K562 (cell line): ENCODE measurements around the gene APPBP2. TPM values are rescaled to one million over a fixed set of nuclear protein-coding genes. Genes with fewer than 3 reads are reported as not detected.
A peak's percentile ranks its signal among the peaks of the same experiment; 100 is the strongest.

Experiments
- BCOR ChIP-seq: fragments of 450-650 bp; IDR thresholded peaks from 2 replicates; pipeline ENCODE4 v1.6.1; 2016
- DIDO1 ChIP-seq: fragments of 450-650 bp; IDR thresholded peaks from 2 replicates; pipeline ENCODE4 v1.6.1; 2016; ENCODE audit warnings: low read depth, missing biosample characterization, missing genetic modification characterization
- HLTF ChIP-seq: fragments of 450-650 bp; IDR thresholded peaks from 2 replicates; pipeline ENCODE4 v1.6.1; 2016
- KDM4B ChIP-seq, 2 experiments: fragments of 450-650 bp in 1 of 2; sonication (generic) in 1 of 2; IDR thresholded peaks; 2 replicates each; pipeline ENCODE4 v1.6.1; 2016 to 2017; ENCODE audit warnings: borderline replicate concordance in 2 of 2, antibody characterized with exemption in 1 of 2, low read depth in 1 of 2, mild to moderate bottlenecking in 1 of 2
- MECOM ChIP-seq: fragments of 250-450 bp; sonication (Bioruptor Pico); IDR thresholded peaks from 2 replicates; pipeline ENCODE4 v1.8.0; 2022; ENCODE audit warnings: inconsistent platforms
- NFATC3 ChIP-seq: fragments of 450-650 bp; IDR thresholded peaks from 2 replicates; pipeline ENCODE4 v1.6.1; 2017; ENCODE audit warnings: mild to moderate bottlenecking
- NR2C2 ChIP-seq, 2 experiments: fragments of 200-800 bp in 1 of 2; sonication (Bioruptor generic) in 1 of 2; sonication (generic) in 1 of 2; formaldehyde crosslinking in 1 of 2; IDR thresholded peaks; 2 replicates each; pipeline versions ENCODE4 v1.6.1 to v1.8.0; 2016 to 2022; ENCODE audit warnings: mild to moderate bottlenecking in 1 of 2, missing compliant biosample characterization in 1 of 2, missing genetic modification characterization in 1 of 2, missing genetic modification reagents in 1 of 2
- RCOR1 ChIP-seq, 2 experiments: IDR thresholded peaks; 2 replicates each; pipeline ENCODE4 v1.6.1; 2012; ENCODE audit warnings: low read depth in 2 of 2, low read length in 2 of 2, borderline replicate concordance in 1 of 2, improper control_type of control experiment in 1 of 2
- SAFB ChIP-seq: fragments of 200-400 bp; formaldehyde crosslinking; IDR thresholded peaks from 2 replicates; pipeline ENCODE4 v1.6.1; 2017; ENCODE audit warnings: low read depth, low read length, borderline replicate concordance
- ZKSCAN3 ChIP-seq: fragments of 250-450 bp; sonication (Bioruptor Pico); IDR thresholded peaks from 2 replicates; pipeline ENCODE4 v1.4.0; 2020
- ZNF124 ChIP-seq: sonication (generic); formaldehyde crosslinking; IDR thresholded peaks from 2 replicates; pipeline ENCODE4 v1.8.1; 2022; ENCODE audit warnings: missing genetic modification reagents
- ZNF408 ChIP-seq: fragments of 250-450 bp; sonication (Bioruptor Pico); IDR thresholded peaks from 2 replicates; pipeline ENCODE4 v1.4.0; 2020; ENCODE audit warnings: low read depth, mild to moderate bottlenecking, moderate library complexity
- polyA plus RNA-seq, 8 experiments: library from polyadenylated mRNA; depleted of rRNA in 4 of 8; stranded (reverse) in 5 of 8; unstranded in 3 of 8; fragments of >200 nt; fragmentation: Nextera tagmentation in 2 of 8; fragmentation: Illumina TruSeq in 1 of 8; extraction: Ambion mirVana in 2 of 8; extraction: Trizol in 1 of 8; gene quantifications; 2 replicates each; pipeline versions ENCODE4 v1.2.1 to v1.2.3, GENCODE V29; 2011 to 2014; ENCODE audit warnings: inconsistent platforms in 1 of 8, missing spikeins in 1 of 8
- total RNA-seq, 7 experiments: library from RNA; depleted of rRNA in 6 of 7; stranded (reverse); fragments of >200 nt in 6 of 7; fragmentation: Illumina TruSeq in 2 of 7; extraction: Trizol in 2 of 7; gene quantifications; 2 replicates each; pipeline versions ENCODE4 v1.2.1 to v1.2.3, GENCODE V29; 2011 to 2021; ENCODE audit warnings: low replicate concordance in 1 of 7
- TF ChIP-seq, protein P1 (sequence below), 3 experiments: fragments of 200-800 bp in 1 of 3; fragments of 250-450 bp in 1 of 3; fragments of 450-650 bp in 1 of 3; sonication (Bioruptor Pico) in 1 of 3; sonication (Bioruptor generic) in 1 of 3; formaldehyde crosslinking in 1 of 3; IDR thresholded peaks; 2 replicates each; pipeline versions ENCODE4 v1.6.1 to v1.8.0; 2016 to 2022; ENCODE audit warnings: mild to moderate bottlenecking in 2 of 3, missing genetic modification characterization in 2 of 3, missing compliant biosample characterization in 1 of 3, moderate library complexity in 1 of 3
- TF ChIP-seq, protein P2 (sequence below): sonication (generic); formaldehyde crosslinking; IDR thresholded peaks from 2 replicates; pipeline ENCODE4 v1.8.0; 2022; ENCODE audit warnings: mild to moderate bottlenecking, missing genetic modification reagents
- TF ChIP-seq, protein P3 (sequence below): IDR thresholded peaks from 3 replicates; pipeline ENCODE4 v1.6.1; 2011; ENCODE audit warnings: borderline replicate concordance, mild to moderate bottlenecking, moderate library complexity; ENCODE audit not compliant: insufficient read length; ENCODE audit errors: extremely low read depth

The APPBP2 gene
- total and polyA plus RNA-seq, 9 of the 15 experiments (the other 6 are each of a cell fraction or from before 2014, with no cell fraction given), result 2.7 to 16.8 (median 6.9) TPM

GRCh38 chr17:60398227-60398959 is 127.6 kb downstream of the APPBP2 start (continued):
- no peak for TF ChIP-seq ZNF124 (CRISPR knock-in tag)
- TF ChIP-seq, protein P1, sequence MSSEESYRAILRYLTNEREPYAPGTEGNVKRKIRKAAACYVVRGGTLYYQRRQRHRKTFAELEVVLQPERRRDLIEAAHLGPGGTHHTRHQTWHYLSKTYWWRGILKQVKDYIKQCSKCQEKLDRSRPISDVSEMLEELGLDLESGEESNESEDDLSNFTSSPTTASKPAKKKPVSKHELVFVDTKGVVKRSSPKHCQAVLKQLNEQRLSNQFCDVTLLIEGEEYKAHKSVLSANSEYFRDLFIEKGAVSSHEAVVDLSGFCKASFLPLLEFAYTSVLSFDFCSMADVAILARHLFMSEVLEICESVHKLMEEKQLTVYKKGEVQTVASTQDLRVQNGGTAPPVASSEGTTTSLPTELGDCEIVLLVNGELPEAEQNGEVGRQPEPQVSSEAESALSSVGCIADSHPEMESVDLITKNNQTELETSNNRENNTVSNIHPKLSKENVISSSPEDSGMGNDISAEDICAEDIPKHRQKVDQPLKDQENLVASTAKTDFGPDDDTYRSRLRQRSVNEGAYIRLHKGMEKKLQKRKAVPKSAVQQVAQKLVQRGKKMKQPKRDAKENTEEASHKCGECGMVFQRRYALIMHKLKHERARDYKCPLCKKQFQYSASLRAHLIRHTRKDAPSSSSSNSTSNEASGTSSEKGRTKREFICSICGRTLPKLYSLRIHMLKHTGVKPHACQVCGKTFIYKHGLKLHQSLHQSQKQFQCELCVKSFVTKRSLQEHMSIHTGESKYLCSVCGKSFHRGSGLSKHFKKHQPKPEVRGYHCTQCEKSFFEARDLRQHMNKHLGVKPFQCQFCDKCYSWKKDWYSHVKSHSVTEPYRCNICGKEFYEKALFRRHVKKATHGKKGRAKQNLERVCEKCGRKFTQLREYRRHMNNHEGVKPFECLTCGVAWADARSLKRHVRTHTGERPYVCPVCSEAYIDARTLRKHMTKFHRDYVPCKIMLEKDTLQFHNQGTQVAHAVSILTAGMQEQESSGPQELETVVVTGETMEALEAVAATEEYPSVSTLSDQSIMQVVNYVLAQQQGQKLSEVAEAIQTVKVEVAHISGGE (CRISPR knock-in tag; IDR thresholded peaks at IDR 0.05), result no peak
- no peak for TF ChIP-seq MECOM (CRISPR knock-in tag)
- no peak for TF ChIP-seq DIDO1
- TF ChIP-seq SAFB, result no peak
- no peak for TF ChIP-seq KDM4B (IDR thresholded peaks at IDR 0.05; ENCODE audit: borderline replicate concordance in 2 of 2, low read depth in 1 of 2)
- TF ChIP-seq ZKSCAN3 (CRISPR knock-in tag), result no peak
- no peak for TF ChIP-seq ZNF408
- TF ChIP-seq HLTF, result no peak
- no peak for TF ChIP-seq NR2C2 (CRISPR knock-in tag; IDR thresholded peaks at IDR 0.05)
- no peak for TF ChIP-seq NR2C2 (tag; IDR thresholded peaks at IDR 0.05)
- TF ChIP-seq, protein P2, sequence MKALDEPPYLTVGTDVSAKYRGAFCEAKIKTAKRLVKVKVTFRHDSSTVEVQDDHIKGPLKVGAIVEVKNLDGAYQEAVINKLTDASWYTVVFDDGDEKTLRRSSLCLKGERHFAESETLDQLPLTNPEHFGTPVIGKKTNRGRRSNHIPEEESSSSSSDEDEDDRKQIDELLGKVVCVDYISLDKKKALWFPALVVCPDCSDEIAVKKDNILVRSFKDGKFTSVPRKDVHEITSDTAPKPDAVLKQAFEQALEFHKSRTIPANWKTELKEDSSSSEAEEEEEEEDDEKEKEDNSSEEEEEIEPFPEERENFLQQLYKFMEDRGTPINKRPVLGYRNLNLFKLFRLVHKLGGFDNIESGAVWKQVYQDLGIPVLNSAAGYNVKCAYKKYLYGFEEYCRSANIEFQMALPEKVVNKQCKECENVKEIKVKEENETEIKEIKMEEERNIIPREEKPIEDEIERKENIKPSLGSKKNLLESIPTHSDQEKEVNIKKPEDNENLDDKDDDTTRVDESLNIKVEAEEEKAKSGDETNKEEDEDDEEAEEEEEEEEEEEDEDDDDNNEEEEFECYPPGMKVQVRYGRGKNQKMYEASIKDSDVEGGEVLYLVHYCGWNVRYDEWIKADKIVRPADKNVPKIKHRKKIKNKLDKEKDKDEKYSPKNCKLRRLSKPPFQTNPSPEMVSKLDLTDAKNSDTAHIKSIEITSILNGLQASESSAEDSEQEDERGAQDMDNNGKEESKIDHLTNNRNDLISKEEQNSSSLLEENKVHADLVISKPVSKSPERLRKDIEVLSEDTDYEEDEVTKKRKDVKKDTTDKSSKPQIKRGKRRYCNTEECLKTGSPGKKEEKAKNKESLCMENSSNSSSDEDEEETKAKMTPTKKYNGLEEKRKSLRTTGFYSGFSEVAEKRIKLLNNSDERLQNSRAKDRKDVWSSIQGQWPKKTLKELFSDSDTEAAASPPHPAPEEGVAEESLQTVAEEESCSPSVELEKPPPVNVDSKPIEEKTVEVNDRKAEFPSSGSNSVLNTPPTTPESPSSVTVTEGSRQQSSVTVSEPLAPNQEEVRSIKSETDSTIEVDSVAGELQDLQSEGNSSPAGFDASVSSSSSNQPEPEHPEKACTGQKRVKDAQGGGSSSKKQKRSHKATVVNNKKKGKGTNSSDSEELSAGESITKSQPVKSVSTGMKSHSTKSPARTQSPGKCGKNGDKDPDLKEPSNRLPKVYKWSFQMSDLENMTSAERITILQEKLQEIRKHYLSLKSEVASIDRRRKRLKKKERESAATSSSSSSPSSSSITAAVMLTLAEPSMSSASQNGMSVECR (CRISPR knock-in tag), result no peak
- TF ChIP-seq, protein P3, sequence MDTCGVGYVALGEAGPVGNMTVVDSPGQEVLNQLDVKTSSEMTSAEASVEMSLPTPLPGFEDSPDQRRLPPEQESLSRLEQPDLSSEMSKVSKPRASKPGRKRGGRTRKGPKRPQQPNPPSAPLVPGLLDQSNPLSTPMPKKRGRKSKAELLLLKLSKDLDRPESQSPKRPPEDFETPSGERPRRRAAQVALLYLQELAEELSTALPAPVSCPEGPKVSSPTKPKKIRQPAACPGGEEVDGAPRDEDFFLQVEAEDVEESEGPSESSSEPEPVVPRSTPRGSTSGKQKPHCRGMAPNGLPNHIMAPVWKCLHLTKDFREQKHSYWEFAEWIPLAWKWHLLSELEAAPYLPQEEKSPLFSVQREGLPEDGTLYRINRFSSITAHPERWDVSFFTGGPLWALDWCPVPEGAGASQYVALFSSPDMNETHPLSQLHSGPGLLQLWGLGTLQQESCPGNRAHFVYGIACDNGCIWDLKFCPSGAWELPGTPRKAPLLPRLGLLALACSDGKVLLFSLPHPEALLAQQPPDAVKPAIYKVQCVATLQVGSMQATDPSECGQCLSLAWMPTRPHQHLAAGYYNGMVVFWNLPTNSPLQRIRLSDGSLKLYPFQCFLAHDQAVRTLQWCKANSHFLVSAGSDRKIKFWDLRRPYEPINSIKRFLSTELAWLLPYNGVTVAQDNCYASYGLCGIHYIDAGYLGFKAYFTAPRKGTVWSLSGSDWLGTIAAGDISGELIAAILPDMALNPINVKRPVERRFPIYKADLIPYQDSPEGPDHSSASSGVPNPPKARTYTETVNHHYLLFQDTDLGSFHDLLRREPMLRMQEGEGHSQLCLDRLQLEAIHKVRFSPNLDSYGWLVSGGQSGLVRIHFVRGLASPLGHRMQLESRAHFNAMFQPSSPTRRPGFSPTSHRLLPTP, result no peak
- TF ChIP-seq BCOR, result 0 out of 2 replicates have a peak, but pooled peaks have one; percentile 13
- TF ChIP-seq NFATC3, result no peak
- TF ChIP-seq RCOR1 (IDR thresholded peaks at IDR 0.05; ENCODE audit: borderline replicate concordance in 1 of 2, low read depth in 2 of 2, low read length in 2 of 2), result 0 out of 4 replicates have a peak, but pooled peaks of 1 of the 2 experiments have one; percentile 16
